H9 (cell line): ENCODE results near the gene ABCG8. TPM values are rescaled to one million over a fixed set of nuclear protein-coding genes. Genes with fewer than 3 reads are reported as not detected.
A peak's percentile ranks its signal among the peaks of the same experiment; 100 is the strongest.

Source experiments
- DNase-seq: peaks from one replicate; pipeline ENCODE4 v3.0.0-alpha.2; 2017
- H2AFZ ChIP-seq: one replicate; pipeline ENCODE4 v1.6.1; 2013; ENCODE audit warnings: mild to moderate bottlenecking, low read length, control low read depth, moderate library complexity
- H2AK5ac ChIP-seq: 2 replicates; pipeline ENCODE4 v1.6.1; 2013; ENCODE audit warnings: low read length, control low read depth, mixed read lengths; ENCODE audit not compliant: insufficient read length
- H2BK120ac ChIP-seq: one replicate; pipeline ENCODE4 v1.6.1; 2013; ENCODE audit warnings: low read depth, mild to moderate bottlenecking, low read length, control low read depth, inconsistent platforms; ENCODE audit not compliant: poor library complexity, severe bottlenecking
- H2BK12ac ChIP-seq: 2 replicates; pipeline ENCODE4 v1.6.1; 2013; ENCODE audit warnings: low read length, control low read depth, mixed read lengths, low read depth; ENCODE audit not compliant: insufficient read length
- H2BK15ac ChIP-seq: 2 replicates; pipeline ENCODE4 v1.6.1; 2013; ENCODE audit warnings: low read depth, low read length, control low read depth
- H2BK20ac ChIP-seq: one replicate; pipeline ENCODE4 v1.6.1; 2013; ENCODE audit warnings: low read depth, mild to moderate bottlenecking, low read length, control low read depth, inconsistent platforms; ENCODE audit not compliant: poor library complexity, severe bottlenecking
- H2BK5ac ChIP-seq: 2 replicates; pipeline ENCODE4 v1.6.1; 2013; ENCODE audit warnings: low read length, control low read depth, mixed read lengths; ENCODE audit not compliant: insufficient read length
- H3K14ac ChIP-seq: 2 replicates; pipeline ENCODE4 v1.6.1; 2013; ENCODE audit warnings: low read length, control low read depth; ENCODE audit not compliant: insufficient read depth
- H3K18ac ChIP-seq: 2 replicates; pipeline ENCODE4 v1.6.1; 2013; ENCODE audit warnings: low read depth, mild to moderate bottlenecking, mixed read lengths, low read length, control low read depth; ENCODE audit not compliant: insufficient read length
- H3K23ac ChIP-seq: 2 replicates; pipeline ENCODE4 v1.6.1; 2013; ENCODE audit warnings: low read length, control low read depth, mixed read lengths, low read depth; ENCODE audit not compliant: insufficient read length
- H3K23me2 ChIP-seq: 2 replicates; pipeline ENCODE4 v1.6.1; 2013; ENCODE audit warnings: low read depth, mild to moderate bottlenecking, mixed read lengths, low read length, control low read depth; ENCODE audit not compliant: insufficient read length, poor library complexity, severe bottlenecking
- H3K27ac ChIP-seq: 2 replicates; pipeline ENCODE4 v1.5.1; 2013; ENCODE audit warnings: low read length, control low read depth, mixed read lengths, low read depth; ENCODE audit not compliant: insufficient read length
- H3K27me3 ChIP-seq: 2 replicates; pipeline ENCODE4 v1.6.1; 2013; ENCODE audit warnings: low read length, control low read depth, inconsistent platforms; ENCODE audit not compliant: insufficient read depth
- H3K4ac ChIP-seq: 2 replicates; pipeline ENCODE4 v1.6.1; 2013; ENCODE audit warnings: low read depth, mild to moderate bottlenecking, control low read depth, inconsistent platforms, low read length, moderate library complexity
- H3K4me1 ChIP-seq: 2 replicates; pipeline ENCODE4 v1.6.1; 2013; ENCODE audit warnings: low read length, control low read depth, inconsistent platforms; ENCODE audit not compliant: insufficient read depth
- H3K4me2 ChIP-seq: 2 replicates; pipeline ENCODE4 v1.6.1; 2013; ENCODE audit warnings: low read length, control low read depth, mixed read lengths; ENCODE audit not compliant: insufficient read length, insufficient read depth
- H3K56ac ChIP-seq: 2 replicates; pipeline ENCODE4 v1.6.1; 2013; ENCODE audit warnings: low read depth, mild to moderate bottlenecking, mixed read lengths, low read length, control low read depth; ENCODE audit not compliant: insufficient read length
- H3K79me1 ChIP-seq: 2 replicates; pipeline ENCODE4 v1.6.1; 2013; ENCODE audit warnings: low read depth, mild to moderate bottlenecking, moderate library complexity, low read length, control low read depth, inconsistent platforms; ENCODE audit not compliant: insufficient read depth, poor library complexity, severe bottlenecking
- H3K79me2 ChIP-seq: 2 replicates; pipeline ENCODE4 v1.6.1; 2013; ENCODE audit warnings: low read length, control low read depth, inconsistent platforms; ENCODE audit not compliant: insufficient read depth
- H3K9ac ChIP-seq: 2 replicates; pipeline ENCODE4 v1.6.1; 2013; ENCODE audit warnings: low read length, control low read depth, mixed read lengths; ENCODE audit not compliant: insufficient read length; ENCODE audit errors: extremely low read depth
- H3K9me3 ChIP-seq: one replicate; pipeline ENCODE4 v1.6.1; 2013; ENCODE audit warnings: low read depth, low read length, inconsistent platforms; ENCODE audit not compliant: control insufficient read depth
- H3T11ph ChIP-seq: one replicate; pipeline ENCODE4 v1.6.1; 2013; ENCODE audit warnings: mild to moderate bottlenecking, low read length, control low read depth, inconsistent platforms
- H4K20me1 ChIP-seq: one replicate; pipeline ENCODE4 v1.6.1; 2013; ENCODE audit not compliant: control insufficient read depth, insufficient read length, insufficient read depth
- H4K5ac ChIP-seq: 2 replicates; pipeline ENCODE4 v1.6.1; 2013; ENCODE audit warnings: low read depth, mild to moderate bottlenecking, mixed read lengths, low read length, control low read depth; ENCODE audit not compliant: insufficient read length
- H4K8ac ChIP-seq: replicated peaks from 2 replicates; pipeline ENCODE4 v1.6.1; 2013; ENCODE audit warnings: low read length, control low read depth, mixed read lengths, low read depth; ENCODE audit not compliant: insufficient read length
- H4K91ac ChIP-seq: 2 replicates; pipeline ENCODE4 v1.6.1; 2013; ENCODE audit warnings: low read depth, mild to moderate bottlenecking, moderate library complexity, mixed read lengths, low read length, control low read depth; ENCODE audit not compliant: insufficient read length
- H3K27ac Mint-ChIP-seq, 3 experiments: 2 replicates in 2 of 3; 3 replicates in 1 of 3; pipeline ENCODE4 v1.8.0; 2020 to 2021; ENCODE audit warnings: mixed read lengths in 3 of 3, mild to moderate bottlenecking in 1 of 3, moderate library complexity in 1 of 3
- H3K27me3 Mint-ChIP-seq: 2 replicates; pipeline ENCODE4 v1.8.0; 2021; ENCODE audit warnings: low read depth, mild to moderate bottlenecking, moderate library complexity, mixed read lengths
- H3K36me3 Mint-ChIP-seq, 3 experiments: 2 replicates in 2 of 3; 3 replicates in 1 of 3; pipeline ENCODE4 v1.8.0; 2020 to 2021; ENCODE audit warnings: low read depth in 3 of 3, mixed read lengths in 3 of 3; ENCODE audit not compliant: insufficient read depth in 1 of 3
- H3K4me1 Mint-ChIP-seq, 2 experiments: 2 replicates each; pipeline ENCODE4 v1.8.0; 2020; ENCODE audit warnings: mixed read lengths in 2 of 2
- H3K4me3 Mint-ChIP-seq, 2 experiments: 2 replicates in 1 of 2; 3 replicates in 1 of 2; pipeline ENCODE4 v1.8.0; 2020 to 2021; ENCODE audit warnings: mild to moderate bottlenecking in 2 of 2, mixed read lengths in 2 of 2, moderate library complexity in 1 of 2
- H3K9me3 Mint-ChIP-seq, 2 experiments: 2 replicates in 1 of 2; 3 replicates in 1 of 2; pipeline ENCODE4 v1.8.0; 2020; ENCODE audit warnings: mild to moderate bottlenecking in 2 of 2, mixed read lengths in 2 of 2, moderate library complexity in 1 of 2
- CTCF ChIP-seq: fragments of 200-600 bp; sonication (generic); conservative IDR thresholded peaks from 3 replicates; pipeline ENCODE4 v1.8.0; 2021; ENCODE audit warnings: antibody characterized with exemption, mild to moderate bottlenecking
- WGBS: extraction: QIAGEN DNeasy Blood & Tissue Kit; methylation state at CpG from one replicate; pipeline ENCODE4 v1.1.7; 2013; ENCODE audit warnings: missing lambda C conversion rate, low lambda C conversion rate, mixed read lengths; ENCODE audit not compliant: insufficient read length; ENCODE audit errors: extremely low coverage; 5-methylcytosine and 5-hydroxymethylcytosine counted together
- total RNA-seq: library from RNA; stranded (reverse); gene quantifications from 2 replicates; pipeline ENCODE4 v1.2.1, GENCODE V29; 2021

The ABCG8 gene
- total RNA-seq, 1 experiment from 2014 or later: not detected

GRCh38 chr2:43899589-43899988, 60.8 kb downstream of the ABCG8 start:
- Histone ChIP-seq H2AK5ac (no peak overlapping the region), H2BK15ac (no peak overlapping the region), H2BK20ac (no peak overlapping the region), H3K56ac (no peak overlapping the region), H3K14ac (no peak overlapping the region), H4K8ac (no peak overlapping the region), H4K91ac (no peak overlapping the region), H3K18ac (no peak overlapping the region), H3K79me1 (no peaks in the 10 kb centered on the region), H2BK120ac (no peak overlapping the region), H3K4me1 (no peaks in the 10 kb centered on the region), H3K4ac (no peak overlapping the region), H3T11ph (no peak overlapping the region), H3K23ac (no peak overlapping the region), H2BK12ac (no peak overlapping the region), H3K23me2 (no peaks in the 10 kb centered on the region), H2AFZ (no peak overlapping the region), H3K9me3 (no peaks in the 10 kb centered on the region), H2BK5ac (no peak overlapping the region), H4K5ac (no peak overlapping the region), H4K20me1 (no peaks in the 10 kb centered on the region), H3K27me3 (no peaks in the 10 kb centered on the region), H3K4me2 (no peak overlapping the region), H3K9ac (no peak overlapping the region), H3K27ac (no peak overlapping the region), H3K79me2 (no peaks in the 10 kb centered on the region)
- H3K27me3 Mint-ChIP-seq: no peaks in the 10 kb centered on the region
- peaks cover 0 to 4% of the 10 kb centered on the region in 2 experiments; a peak in 2 of 4 replicates for H3K4me1 Mint-ChIP-seq
- peak overlapping the region in 1 of 3 experiments; percentile 56; a peak in 1 of 7 replicates for H3K27ac Mint-ChIP-seq
- H3K4me3 Mint-ChIP-seq: no peak overlapping the region
- H3K36me3 Mint-ChIP-seq: peaks cover 30 to 83% (median 54%) of the 10 kb centered on the region in 3 experiments
- WGBS: no CpG with 5 or more reads among the region's 2 CpGs
- no peak for DNase-seq
- no peak for TF ChIP-seq CTCF
- H3K9me3 Mint-ChIP-seq: no peaks in the 10 kb centered on the region
